ENCODE measurements around the gene CRYBG2. TPM values are rescaled to one million over a fixed set of nuclear protein-coding genes. Genes with fewer than 3 reads are reported as not detected.
A peak's percentile ranks its signal among the peaks of the same experiment; 100 is the strongest.

Gene CRYBG2
- polyA plus RNA-seq, 3 donors, result 0.52 TPM; not detected in 2

GRCh38 chr1:26286064-26286416, 67.9 kb downstream of the CRYBG2 start:
- Histone ChIP-seq H3K9me3 (replicated peaks in 1 of 2; ENCODE audit: control insufficient read depth in 1 of 2, insufficient read depth in 1 of 2, low read length in 2 of 2) (no peaks in the 10 kb centered on the region), H3K9ac (ENCODE audit: insufficient read depth, low read length, poor library complexity, severe bottlenecking) (no peak overlapping the region), H3K27ac (ENCODE audit: low read depth in 1 of 2, low read length in 2 of 2) (peak overlapping the region; percentile 99 to 100), H4K20me1 (ENCODE audit: insufficient read depth, low read length) (peaks cover 31% of the 10 kb centered on the region), H3K4me2 (replicated peaks; ENCODE audit: extremely low read depth, low read length, poor library complexity, severe bottlenecking) (no peak overlapping the region), H2AFZ (ENCODE audit: insufficient read depth, low read depth, low read length, poor library complexity, severe bottlenecking) (no peak overlapping the region), H3K79me2 (ENCODE audit: insufficient read depth, low read length) (peaks cover 64% of the 10 kb centered on the region), H3K36me3 (replicated peaks in 1 of 2; ENCODE audit: control insufficient read depth in 1 of 2, insufficient read depth in 2 of 2, low read length in 2 of 2) (peaks cover 35 to 37% of the 10 kb centered on the region in 2 donors), H3K27me3 (ENCODE audit: control insufficient read depth in 2 of 2, insufficient read depth in 2 of 2, low read length in 2 of 2) (no peaks in the 10 kb centered on the region), H3K4me3 (replicated peaks in 1 of 3; ENCODE audit: low read depth in 2 of 3, low read length in 3 of 3) (no peak overlapping the region), H3K4me1 (ENCODE audit: control insufficient read depth in 1 of 2, insufficient read depth in 2 of 2, low read length in 2 of 2) (peaks cover 100% of the 10 kb centered on the region in 2 donors)
- Mint-ChIP-seq H3K36me3 (peaks cover 41 to 61% of the 10 kb centered on the region in 2 donors), H3K4me3 (no peak overlapping the region), H3K27ac (peak overlapping the region; percentile 25 to 100 (median 100)), H3K9me3 (no peaks in the 10 kb centered on the region), H3K27me3 (ENCODE audit: low read depth in 3 of 3) (peaks cover 0 to 8% (median 4%) of the 10 kb centered on the region in 3 donors), H3K4me1 (peaks cover 97% of the 10 kb centered on the region)
- no peak for DNase-seq
- intact Hi-C loops (cut with micrococcal nuclease), result no loop called here
- 100% methylated on average over 1 of the region's 2 CpGs for WGBS (ENCODE audit: insufficient coverage)
- no peak for TF ChIP-seq CTCF (IDR thresholded peaks at IDR 0.05)

- Histone ChIP-seq H3K9me3 (replicated peaks in 1 of 2; ENCODE audit: control insufficient read depth in 1 of 2, insufficient read depth in 1 of 2, low read length in 2 of 2) (no peaks in the 10 kb centered on the region), H3K27ac (ENCODE audit: low read depth in 1 of 2, low read length in 2 of 2) (peak overlapping the region; percentile 99 to 100), H4K20me1 (ENCODE audit: insufficient read depth, low read length) (peaks cover 36% of the 10 kb centered on the region), H3K9ac (ENCODE audit: insufficient read depth, low read length, poor library complexity, severe bottlenecking) (peak overlapping the region; percentile 70), H3K36me3 (replicated peaks in 1 of 2; ENCODE audit: control insufficient read depth in 1 of 2, insufficient read depth in 2 of 2, low read length in 2 of 2) (peaks cover 38 to 41% of the 10 kb centered on the region in 2 donors), H3K4me1 (ENCODE audit: control insufficient read depth in 1 of 2, insufficient read depth in 2 of 2, low read length in 2 of 2) (peaks cover 100% of the 10 kb centered on the region in 2 donors), H3K27me3 (ENCODE audit: control insufficient read depth in 2 of 2, insufficient read depth in 2 of 2, low read length in 2 of 2) (no peaks in the 10 kb centered on the region), H3K79me2 (ENCODE audit: insufficient read depth, low read length) (peaks cover 66% of the 10 kb centered on the region), H3K4me2 (replicated peaks; ENCODE audit: extremely low read depth, low read length, poor library complexity, severe bottlenecking) (peak overlapping the region; percentile 41), H2AFZ (ENCODE audit: insufficient read depth, low read depth, low read length, poor library complexity, severe bottlenecking) (no peak overlapping the region), H3K4me3 (replicated peaks in 1 of 3; ENCODE audit: low read depth in 2 of 3, low read length in 3 of 3) (peak overlapping the region in 1 of 3 experiments; percentile 41)
- DNase-seq, result peak in 1 of 3 donors; percentile 35
- Mint-ChIP-seq H3K27me3 (ENCODE audit: low read depth in 3 of 3) (peaks cover 0 to 9% (median 4%) of the 10 kb centered on the region in 3 donors), H3K4me3 (peak overlapping the region; percentile 9 to 86), H3K4me1 (peaks cover 96% of the 10 kb centered on the region), H3K9me3 (no peaks in the 10 kb centered on the region), H3K36me3 (peaks cover 45 to 61% of the 10 kb centered on the region in 2 donors), H3K27ac (peak overlapping the region; percentile 96 to 100 (median 100))
- intact Hi-C loops (cut with micrococcal nuclease), result loop anchor here (2.0 kb wide), 1 partner anchor 35 kb away; no protein-coding TSS in a partner anchor
- WGBS (ENCODE audit: insufficient coverage), result 98% methylated on average over 8 of the region's 19 CpGs
- peak; percentile 35 for TF ChIP-seq CTCF (IDR thresholded peaks at IDR 0.05)
These were observed 68.4 kb downstream of the CRYBG2 start for GRCh38 chr1:26285366-26286063.

Measured in CD14-positive monocyte (primary cell).